Panc1 (cell line): ENCODE results near the gene NR2F1. TPM values are rescaled to one million over a fixed set of nuclear protein-coding genes. Genes with fewer than 3 reads are reported as not detected.

Experiments used
- ATAC-seq: fragments of 200-7000 bp; cut with Tn5 transposase; 2 replicates; pipeline ENCODE4 v1.9.1; 2020; ENCODE audit warnings: mild to moderate bottlenecking, moderate library complexity
- BruUV-seq: library from RNA; stranded (reverse); fragments of 400-500 nt; replicated peaks from 2 replicates; lab custom pipeline; 2021; lab: Mats Ljungman, UMichigan
- CTCF ChIA-PET: fragments of 300-600 bp; sonication (Branson Sonifier 250); formaldehyde crosslinking; loops from one replicate; lab custom pipeline; 2022; ENCODE audit warnings: antibody characterized with exemption; lab: Charles Lee
- POLR2A ChIA-PET: fragments of 300-600 bp; sonication (Branson Sonifier 250); formaldehyde crosslinking; loops from one replicate; lab custom pipeline; 2022; ENCODE audit warnings: antibody characterized with exemption; lab: Charles Lee
- DNase-seq: peaks from one replicate; pipeline ENCODE4 v3.0.0-alpha.2; 2010; ENCODE audit warnings: low read depth, low spot score
- H3K27ac ChIP-seq: 2 replicates; pipeline ENCODE4 v1.5.1; 2011; ENCODE audit warnings: mild to moderate bottlenecking, low read length, inconsistent platforms
- H3K27me3 ChIP-seq: fragments of 200-500 bp; sonication (Bioruptor generic); 2 replicates; pipeline ENCODE4 v1.6.0; 2014; ENCODE audit warnings: low read length, inconsistent platforms; ENCODE audit not compliant: control insufficient read depth, insufficient read depth
- H3K36me3 ChIP-seq: fragments of 200-500 bp; sonication (Bioruptor generic); 2 replicates; pipeline ENCODE4 v1.5.1; 2014; ENCODE audit warnings: inconsistent platforms, mild to moderate bottlenecking, low read length, moderate library complexity; ENCODE audit not compliant: control insufficient read depth, insufficient read depth
- H3K4me1 ChIP-seq: 2 replicates; pipeline ENCODE4 v1.5.1; 2011; ENCODE audit warnings: inconsistent platforms, mild to moderate bottlenecking, low read length, moderate library complexity; ENCODE audit not compliant: control insufficient read depth, insufficient read depth
- H3K4me3 ChIP-seq, 2 experiments: 2 replicates each; pipeline ENCODE4 v1.5.1; 2011 to 2012; ENCODE audit warnings: low read depth in 2 of 2, low read length in 2 of 2, mild to moderate bottlenecking in 2 of 2, inconsistent platforms in 1 of 2, moderate library complexity in 1 of 2
- H3K9me3 ChIP-seq: fragments of 200-500 bp; sonication (Bioruptor generic); 2 replicates; pipeline ENCODE4 v1.5.1; 2014; ENCODE audit warnings: low read depth, mild to moderate bottlenecking, inconsistent platforms, low read length, moderate library complexity; ENCODE audit not compliant: control insufficient read depth, insufficient read depth
- CTCF ChIP-seq: fragments of 450-650 bp; IDR thresholded peaks from 2 replicates; pipeline ENCODE4 v1.5.1; 2017; ENCODE audit warnings: mild to moderate bottlenecking
- POLR2AphosphoS5 ChIP-seq: IDR thresholded peaks from 2 replicates; pipeline ENCODE4 v1.6.1; 2012; ENCODE audit warnings: mild to moderate bottlenecking, low read depth, low read length, moderate library complexity
- REST ChIP-seq, 2 experiments: IDR thresholded peaks; 2 replicates each; pipeline ENCODE4 v1.6.1; 2011 to 2012; ENCODE audit warnings: low read depth in 2 of 2, control low read depth in 1 of 2, low read length in 1 of 2, mild to moderate bottlenecking in 1 of 2, moderate library complexity in 1 of 2; ENCODE audit not compliant: insufficient read depth in 1 of 2
- SIN3A ChIP-seq: IDR thresholded peaks from 2 replicates; pipeline ENCODE4 v1.6.1; 2012; ENCODE audit warnings: low read depth, mild to moderate bottlenecking, low read length, moderate library complexity, borderline replicate concordance; ENCODE audit not compliant: insufficient read depth
- TCF7L2 ChIP-seq: IDR thresholded peaks from 2 replicates; pipeline ENCODE4 v1.6.1; 2011; ENCODE audit warnings: mild to moderate bottlenecking, low read depth, low read length, inconsistent platforms
- in situ Hi-C: cut with HindIII; loops from 2 replicates; pipeline ENCODE4 v1.10.0; 2016; ENCODE audit warnings: low sequenced_read_pairs, low pct_unique_long_range_greater_than_20kb
- intact Hi-C: fragments of 100-400 bp; cut with micrococcal nuclease; formaldehyde crosslinking; loops from one replicate; pipeline ENCODE4 v1.10.0; 2022; ENCODE audit not compliant: unreplicated experiment
- total RNA-seq: library from RNA; stranded (reverse); gene quantifications from one replicate; pipeline ENCODE4 v1.2.1, GENCODE V29; 2021; ENCODE audit not compliant: unreplicated experiment

NR2F1 gene
- total RNA-seq, 1 experiment from 2014 or later = 49.5 TPM

- H3K27me3 ChIP-seq = no peaks in the 10 kb centered on the region
- no TSS peak for BruUV-seq
Observed at GRCh38 chr5:93572101-93572607, 10.9 kb upstream of the NR2F1 start.

GRCh38 chr5:93572608-93573353 is 10.2 kb upstream of the NR2F1 start:
- Histone ChIP-seq H3K36me3 (no peaks in the 10 kb centered on the region), H3K27ac (no peak overlapping the region), H3K9me3 (peaks cover 9% of the 10 kb centered on the region; the same call in 1 of the 2 replicates), H3K4me3 (no peak overlapping the region), H3K27me3 (no peaks in the 10 kb centered on the region), H3K4me1 (peaks cover 33% of the 10 kb centered on the region)
- intact Hi-C loops (no loop called here), in situ Hi-C loops (no loop called here)
- ATAC-seq = no peak
- ChIA-PET CTCF (no interaction called here), POLR2A (no interaction called here)
- BruUV-seq = no TSS peak
- DNase-seq = no peak
- TF ChIP-seq REST (IDR thresholded peaks at IDR 0.05; ENCODE audit: insufficient read depth in 1 of 2, low read depth in 2 of 2, low read length in 1 of 2) (no peak), POLR2AphosphoS5 (no peak), CTCF (no peak), TCF7L2 (no peak)

More at GRCh38 chr5:93572101-93572607, 10.9 kb upstream of the NR2F1 start:
- CTCF ChIA-PET = no interaction called here
- in situ Hi-C loops (no loop called here), intact Hi-C loops (no loop called here)
- peaks cover 9% of the 10 kb centered on the region; the same call in 1 of the 2 replicates for H3K9me3 ChIP-seq
- DNase-seq (no peak), ATAC-seq (no peak)
- H3K4me1 ChIP-seq = peaks cover 32% of the 10 kb centered on the region
- POLR2A ChIA-PET = interaction anchor here (0.6 kb wide), 1 partner anchor 294 kb away, joined by 3 read pairs; no protein-coding TSS in a partner anchor
- H3K4me3 ChIP-seq = no peak overlapping the region
- no peaks in the 10 kb centered on the region for H3K36me3 ChIP-seq
- no peak overlapping the region for H3K27ac ChIP-seq
- TF ChIP-seq TCF7L2 = no peak
- TF ChIP-seq CTCF = no peak
- TF ChIP-seq POLR2AphosphoS5 = no peak
- TF ChIP-seq REST (IDR thresholded peaks at IDR 0.05; ENCODE audit: insufficient read depth in 1 of 2, low read depth in 2 of 2, low read length in 1 of 2) = no peak
- no peak for TF ChIP-seq SIN3A
